Activated T-cell treated with anti-CD3 and anti-CD28 coated beads for 24 hours (primary cell): ENCODE results near the gene DISC1.
"Not testable (repeated sequence)": the region's sequence is repeated elsewhere in the genome, so short reads cannot be mapped to it uniquely, and the experiment has no call there.

Source experiments
- DNase-seq: peaks from one replicate; pipeline ENCODE4 v3.0.0-alpha.2; 2020; ENCODE audit warnings: low read depth

The DISC1 gene

GRCh38 chr1:231887866-231888265 is 261.3 kb downstream of the DISC1 start:
- DNase-seq = no peak

- no peak for DNase-seq
Observed at GRCh38 chr1:231890791-231891190, 264.2 kb downstream of the DISC1 start.

GRCh38 chr1:231893400-231894102 is 267.0 kb downstream of the DISC1 start:
- DNase-seq = no peak

- DNase-seq = no peak
Observed at GRCh38 chr1:231896806-231897205, 270.2 kb downstream of the DISC1 start.

GRCh38 chr1:231899046-231899445 is 272.5 kb downstream of the DISC1 start:
- no peak for DNase-seq

- DNase-seq = no peak
Observed at GRCh38 chr1:231899713-231900435, 273.3 kb downstream of the DISC1 start.

- DNase-seq = no peak
Observed at GRCh38 chr1:231903586-231904081, 277.0 kb downstream of the DISC1 start.

- DNase-seq = not testable (repeated sequence)
Observed at GRCh38 chr1:231907310-231907709, 280.7 kb downstream of the DISC1 start.

GRCh38 chr1:231913493-231913892 is 286.9 kb downstream of the DISC1 start:
- DNase-seq = no peak

GRCh38 chr1:231918239-231919015 is 291.8 kb downstream of the DISC1 start:
- peak; percentile 11 for DNase-seq

GRCh38 chr1:231919239-231919885 is 292.8 kb downstream of the DISC1 start:
- no peak for DNase-seq

- DNase-seq = peak; percentile 2
Observed at GRCh38 chr1:231919886-231920285, 293.3 kb downstream of the DISC1 start.

- no peak for DNase-seq
Observed at GRCh38 chr1:231921646-231922345, 295.2 kb downstream of the DISC1 start.

- DNase-seq = no peak
Observed at GRCh38 chr1:231923491-231924041, 297.0 kb downstream of the DISC1 start.

GRCh38 chr1:231924180-231924579 is 297.6 kb downstream of the DISC1 start:
- DNase-seq = no peak

- no peak for DNase-seq
Observed at GRCh38 chr1:231925864-231926263, 299.3 kb downstream of the DISC1 start.

GRCh38 chr1:231926340-231926739 is 299.8 kb downstream of the DISC1 start:
- DNase-seq = no peak

- no peak for DNase-seq
Observed at GRCh38 chr1:231926933-231927332, 300.3 kb downstream of the DISC1 start.

GRCh38 chr1:231927431-231927830 is 300.8 kb downstream of the DISC1 start:
- DNase-seq = no peak

- no peak for DNase-seq
Observed at GRCh38 chr1:231929311-231929710, 302.7 kb downstream of the DISC1 start.

- DNase-seq = no peak
Observed at GRCh38 chr1:231930257-231930947, 303.8 kb downstream of the DISC1 start.
